ENCODE measurements around the gene SLC28A2.

SLC28A2 gene

DNA sequence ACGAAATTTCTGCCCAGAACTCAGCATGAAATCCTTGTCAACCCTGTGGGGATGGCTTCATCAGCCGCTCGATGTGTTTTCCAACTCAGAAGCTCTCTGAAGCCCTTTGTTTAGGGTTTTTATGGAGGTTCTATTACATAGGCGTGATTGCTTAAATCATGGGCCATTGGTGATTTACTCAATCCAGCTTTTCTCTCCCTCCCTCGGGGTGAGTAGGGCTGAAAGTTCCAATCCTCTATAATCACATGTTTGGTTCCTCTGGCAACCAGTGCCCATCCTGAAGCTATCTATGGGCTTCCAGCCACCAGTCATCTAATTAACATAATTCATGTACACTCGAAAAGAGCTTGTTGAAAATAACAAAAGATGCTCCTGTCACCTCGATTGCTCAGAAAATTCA, 74.7 kb downstream of the SLC28A2 start:
- DNase-seq (ENCODE audit: low spot score): peak; percentile 63

Measured in putamen (tissue), 1 donor.